GM12878 (cell line): ENCODE results near the gene AAR2. TPM values are rescaled to one million over a fixed set of nuclear protein-coding genes. Genes with fewer than 3 reads are reported as not detected.

ENCODE experiments used
- ATAC-seq: fragments of 200-7000 bp; cut with Tn5 transposase; 3 replicates; pipeline ENCODE4 v1.9.1; 2020; ENCODE audit warnings: mild to moderate bottlenecking, moderate library complexity
- BruUV-seq: library from RNA; stranded (reverse); fragments of 400-500 nt; replicated peaks from 2 replicates; lab custom pipeline; 2021; lab: Mats Ljungman, UMichigan
- CTCF ChIA-PET: fragments of 300-600 bp; sonication (Branson Sonifier 250); formaldehyde crosslinking; extraction: SDS; loops from one replicate; lab custom pipeline; 2021; ENCODE audit warnings: inconsistent platforms; lab: Yijun Ruan, JAX
- POLR2A ChIA-PET: fragments of 350-600 bp; formaldehyde crosslinking; extraction: SDS; loops from one replicate; lab custom pipeline; 2021; ENCODE audit warnings: inconsistent platforms; lab: Charles Lee
- RAD21 ChIA-PET: fragments of 300-600 bp; sonication (Branson Sonifier 250); formaldehyde crosslinking; loops from one replicate; lab custom pipeline; 2023; ENCODE audit warnings: antibody characterized with exemption; ENCODE audit not compliant: unreplicated experiment; lab: Charles Lee
- SMC1A ChIA-PET: fragments of 300-600 bp; sonication (Branson Sonifier 250); formaldehyde crosslinking; loops from one replicate; lab custom pipeline; 2023; ENCODE audit not compliant: unreplicated experiment, uncharacterized antibody; lab: Charles Lee
- DNase-seq: peaks from one replicate; pipeline ENCODE4 v3.0.0-alpha.2; 2011; ENCODE audit warnings: low read depth, low spot score
- FAIRE-seq: peaks from 3 replicates; lab custom pipeline; 2011; peaks lifted over from hg19 to GRCh38; lab: Jason Lieb, UNC
- H2AFZ ChIP-seq: 2 replicates; pipeline ENCODE4 v1.6.0; 2011; ENCODE audit warnings: low read depth, low read length, control low read depth; ENCODE audit not compliant: control insufficient read depth
- H3K27ac ChIP-seq: 2 replicates; pipeline ENCODE4 v1.5.1; 2011; ENCODE audit warnings: control low read depth; ENCODE audit not compliant: control insufficient read depth, insufficient read depth
- H3K27me3 ChIP-seq, 2 experiments: replicated peaks in 1 of 2; 2 replicates each; pipeline versions ENCODE4 v1.6.0 to v1.6.1; 2011; ENCODE audit warnings: low read length in 1 of 2; ENCODE audit not compliant: control insufficient read depth in 2 of 2, insufficient read depth in 2 of 2
- H3K36me3 ChIP-seq, 2 experiments: 2 replicates each; pipeline ENCODE4 v1.5.1; 2011; ENCODE audit warnings: low read length in 1 of 2; ENCODE audit not compliant: control insufficient read depth in 2 of 2, insufficient read depth in 2 of 2
- H3K4me1 ChIP-seq: 2 replicates; pipeline ENCODE4 v1.6.1; 2011; ENCODE audit warnings: mild to moderate bottlenecking, low read length, moderate library complexity, mixed read lengths; ENCODE audit not compliant: control insufficient read depth, insufficient read depth
- H3K4me2 ChIP-seq: 2 replicates; pipeline ENCODE4 v1.6.0; 2011; ENCODE audit warnings: control low read depth; ENCODE audit not compliant: control insufficient read depth, insufficient read depth
- H3K4me3 ChIP-seq: fragments of 200-600 bp; sonication (generic); 2 replicates; pipeline ENCODE4 v1.5.1; 2016
- H3K79me2 ChIP-seq: 2 replicates; pipeline ENCODE4 v1.6.0; 2011; ENCODE audit warnings: low read length; ENCODE audit not compliant: control insufficient read depth, insufficient read depth
- H3K9ac ChIP-seq: 2 replicates; pipeline ENCODE4 v1.8.0; 2011; ENCODE audit warnings: low read length, control low read depth, mixed read lengths; ENCODE audit not compliant: control insufficient read depth, insufficient read depth
- H3K9me3 ChIP-seq: replicated peaks from 3 replicates; pipeline ENCODE4 v1.5.1; 2011; ENCODE audit warnings: mild to moderate bottlenecking, low read length; ENCODE audit not compliant: control insufficient read depth, insufficient read depth
- H4K20me1 ChIP-seq: 2 replicates; pipeline ENCODE4 v1.6.0; 2011; ENCODE audit not compliant: control insufficient read depth, insufficient read depth
- BHLHE40 ChIP-seq, 2 experiments: fragments of 450-650 bp in 1 of 2; IDR thresholded peaks; 2 replicates each; pipeline ENCODE4 v1.6.1; 2011 to 2017; ENCODE audit warnings: low read depth in 2 of 2, borderline replicate concordance in 1 of 2, improper control_type of control experiment in 1 of 2, low read length in 1 of 2, mild to moderate bottlenecking in 1 of 2
- BRCA1 ChIP-seq: IDR thresholded peaks from 2 replicates; pipeline ENCODE4 v1.6.1; 2011; ENCODE audit warnings: low read depth, low read length, improper control_type of control experiment
- CHD2 ChIP-seq: IDR thresholded peaks from 2 replicates; pipeline ENCODE4 v1.6.1; 2011; ENCODE audit warnings: low read depth, low read length, improper control_type of control experiment, borderline replicate concordance
- EGR1 ChIP-seq, 2 experiments: IDR thresholded peaks; 1 replicate in 1 of 2; 2 replicates in 1 of 2; pipeline ENCODE4 v1.6.1; 2011 to 2012; ENCODE audit warnings: low read depth in 2 of 2, low read length in 2 of 2, borderline replicate concordance in 1 of 2, mild to moderate bottlenecking in 1 of 2, moderate library complexity in 1 of 2
- IRF4 ChIP-seq: IDR thresholded peaks from 2 replicates; pipeline ENCODE4 v1.6.1; 2011; ENCODE audit warnings: low read depth, low read length
- JUNB ChIP-seq: IDR thresholded peaks from 2 replicates; pipeline ENCODE4 v1.6.1; 2016; ENCODE audit warnings: antibody characterized with exemption, mild to moderate bottlenecking
- NRF1 ChIP-seq: conservative IDR thresholded peaks from 2 replicates; pipeline ENCODE4 v1.6.1; 2011; ENCODE audit warnings: mild to moderate bottlenecking, low read depth, low read length, improper control_type of control experiment
- POLR2A ChIP-seq: IDR thresholded peaks from 2 replicates; pipeline ENCODE4 v1.6.1; 2011; ENCODE audit warnings: low read depth, mild to moderate bottlenecking, low read length
- POLR2AphosphoS2 ChIP-seq: IDR thresholded peaks from 2 replicates; pipeline ENCODE4 v1.6.1; 2011; ENCODE audit warnings: low read depth, mild to moderate bottlenecking, low read length, improper control_type of control experiment, moderate library complexity
- RAD21 ChIP-seq: IDR thresholded peaks from 2 replicates; pipeline ENCODE4 v1.6.1; 2011; ENCODE audit warnings: mild to moderate bottlenecking, low read depth, low read length, moderate library complexity; ENCODE audit not compliant: insufficient read depth
- SMAD5 ChIP-seq: IDR thresholded peaks from 2 replicates; pipeline ENCODE4 v1.6.1; 2016; ENCODE audit warnings: antibody characterized with exemption, low read depth
- STAT1 ChIP-seq: fragments of 450-650 bp; conservative IDR thresholded peaks from 2 replicates; pipeline ENCODE4 v1.6.1; 2014; ENCODE audit warnings: antibody characterized with exemption, mild to moderate bottlenecking
- WGBS: methylation state at CpG from one replicate; pipeline ENCODE4 v1.1.6; 2016; ENCODE audit warnings: low lambda C conversion rate; ENCODE audit not compliant: insufficient replicate concordance, insufficient coverage; ENCODE audit errors: missing lambda C conversion rate; 5-methylcytosine and 5-hydroxymethylcytosine counted together
- in situ Hi-C: fragments of 300-500 bp; cut with MboI; formaldehyde crosslinking; loops from 9 replicates; pipeline ENCODE4 v1.14.3; 2018; ENCODE audit warnings: mixed read lengths
- intact Hi-C: fragments of 100-400 bp; cut with micrococcal nuclease; formaldehyde crosslinking; loops from one replicate; pipeline ENCODE4 v1.14.2; 2022; ENCODE audit not compliant: unreplicated experiment
- polyA plus RNA-seq, 11 experiments: library from polyadenylated mRNA; depleted of rRNA in 4 of 11; unstranded in 6 of 11; stranded (reverse) in 5 of 11; fragments of >200 nt; fragmentation: Nextera tagmentation in 4 of 11; fragmentation: Illumina TruSeq in 1 of 11; extraction: Ambion mirVana in 4 of 11; extraction: Trizol in 1 of 11; gene quantifications; 1 replicate in 1 of 11; 2 replicates in 10 of 11; pipeline versions ENCODE4 v1.2.1 to v1.2.3, GENCODE V29; 2011 to 2016; ENCODE audit warnings: inconsistent platforms in 2 of 11, missing spikeins in 2 of 11, low read depth in 1 of 11
- total RNA-seq, 4 experiments: library from RNA; depleted of rRNA in 3 of 4; stranded (reverse); fragments of >200 nt in 3 of 4; fragmentation: Illumina TruSeq in 1 of 4; extraction: Trizol in 1 of 4; gene quantifications; 2 replicates each; pipeline versions ENCODE4 v1.2.1 to v1.2.3, GENCODE V29; 2013 to 2021
- TF ChIP-seq, protein P1 (sequence below): fragments of 450-650 bp; IDR thresholded peaks from 2 replicates; pipeline ENCODE4 v1.6.1; 2017; ENCODE audit warnings: antibody characterized with exemption, mild to moderate bottlenecking, moderate library complexity
- TF ChIP-seq, protein P2 (sequence below): fragments of 450-650 bp; IDR thresholded peaks from 2 replicates; pipeline ENCODE4 v1.6.1; 2018; ENCODE audit warnings: mild to moderate bottlenecking, low read depth, moderate library complexity; ENCODE audit not compliant: partially characterized antibody

Gene AAR2
- total and polyA plus RNA-seq, 10 of the 15 experiments (the other 5 are each of a cell fraction or from before 2014, with no cell fraction given): 6.5 to 41.7 (median 30.3) TPM

DNA sequence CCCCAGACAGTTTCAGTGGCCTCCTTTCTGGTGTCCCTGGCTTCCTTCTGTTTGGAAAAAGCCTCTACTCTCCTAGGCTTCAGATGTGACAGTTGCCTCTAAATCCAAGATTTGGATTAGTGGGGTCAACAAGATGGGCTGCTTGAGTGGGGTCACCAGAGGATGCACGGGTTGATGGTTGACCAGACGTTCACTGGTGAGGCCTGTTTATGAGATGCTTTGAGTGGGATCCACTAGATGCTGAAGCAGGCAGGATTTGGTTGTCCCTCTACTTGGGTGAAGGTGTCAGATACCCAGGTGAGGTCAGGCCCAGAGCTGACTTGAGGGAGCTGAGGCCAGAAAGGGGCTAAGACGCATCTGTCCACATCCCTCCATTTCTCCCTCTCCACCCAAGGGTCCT lies 61.8 kb downstream of the AAR2 start:
- no peak for DNase-seq
- in situ Hi-C loops: no loop called here
- FAIRE-seq: no peak
- BruUV-seq: no TSS peak
- Histone ChIP-seq H3K27ac (no peak overlapping the region), H3K9ac (no peak overlapping the region), H3K79me2 (no peaks in the 10 kb centered on the region), H3K4me3 (no peak overlapping the region), H4K20me1 (no peaks in the 10 kb centered on the region), H3K36me3 (no peaks in the 10 kb centered on the region), H3K4me2 (no peak overlapping the region), H2AFZ (no peak overlapping the region), H3K27me3 (peaks cover 0 to 3% of the 10 kb centered on the region in 2 experiments; a peak in 2 of 4 replicates), H3K4me1 (no peaks in the 10 kb centered on the region), H3K9me3 (no peaks in the 10 kb centered on the region)
- CTCF ChIA-PET: no interaction called here
- RAD21 ChIA-PET: no interaction called here
- ATAC-seq: no peak
- TF ChIP-seq POLR2A (no peak), SMAD5 (no peak), POLR2AphosphoS2 (no peak), JUNB (no peak), CHD2 (no peak), BHLHE40 (IDR thresholded peaks at IDR 0.05; ENCODE audit: borderline replicate concordance in 1 of 2, low read depth in 2 of 2, low read length in 1 of 2) (no peak), NRF1 (no peak), IRF4 (no peak), STAT1 (no peak), RAD21 (no peak), EGR1 (IDR thresholded peaks at IDR 0.05; ENCODE audit: borderline replicate concordance in 1 of 2, low read depth in 2 of 2, low read length in 2 of 2) (no peak), BRCA1 (no peak)
- TF ChIP-seq, protein P1, sequence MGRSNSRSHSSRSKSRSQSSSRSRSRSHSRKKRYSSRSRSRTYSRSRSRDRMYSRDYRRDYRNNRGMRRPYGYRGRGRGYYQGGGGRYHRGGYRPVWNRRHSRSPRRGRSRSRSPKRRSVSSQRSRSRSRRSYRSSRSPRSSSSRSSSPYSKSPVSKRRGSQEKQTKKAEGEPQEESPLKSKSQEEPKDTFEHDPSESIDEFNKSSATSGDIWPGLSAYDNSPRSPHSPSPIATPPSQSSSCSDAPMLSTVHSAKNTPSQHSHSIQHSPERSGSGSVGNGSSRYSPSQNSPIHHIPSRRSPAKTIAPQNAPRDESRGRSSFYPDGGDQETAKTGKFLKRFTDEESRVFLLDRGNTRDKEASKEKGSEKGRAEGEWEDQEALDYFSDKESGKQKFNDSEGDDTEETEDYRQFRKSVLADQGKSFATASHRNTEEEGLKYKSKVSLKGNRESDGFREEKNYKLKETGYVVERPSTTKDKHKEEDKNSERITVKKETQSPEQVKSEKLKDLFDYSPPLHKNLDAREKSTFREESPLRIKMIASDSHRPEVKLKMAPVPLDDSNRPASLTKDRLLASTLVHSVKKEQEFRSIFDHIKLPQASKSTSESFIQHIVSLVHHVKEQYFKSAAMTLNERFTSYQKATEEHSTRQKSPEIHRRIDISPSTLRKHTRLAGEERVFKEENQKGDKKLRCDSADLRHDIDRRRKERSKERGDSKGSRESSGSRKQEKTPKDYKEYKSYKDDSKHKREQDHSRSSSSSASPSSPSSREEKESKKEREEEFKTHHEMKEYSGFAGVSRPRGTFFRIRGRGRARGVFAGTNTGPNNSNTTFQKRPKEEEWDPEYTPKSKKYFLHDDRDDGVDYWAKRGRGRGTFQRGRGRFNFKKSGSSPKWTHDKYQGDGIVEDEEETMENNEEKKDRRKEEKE: no peak
- TF ChIP-seq, protein P2, sequence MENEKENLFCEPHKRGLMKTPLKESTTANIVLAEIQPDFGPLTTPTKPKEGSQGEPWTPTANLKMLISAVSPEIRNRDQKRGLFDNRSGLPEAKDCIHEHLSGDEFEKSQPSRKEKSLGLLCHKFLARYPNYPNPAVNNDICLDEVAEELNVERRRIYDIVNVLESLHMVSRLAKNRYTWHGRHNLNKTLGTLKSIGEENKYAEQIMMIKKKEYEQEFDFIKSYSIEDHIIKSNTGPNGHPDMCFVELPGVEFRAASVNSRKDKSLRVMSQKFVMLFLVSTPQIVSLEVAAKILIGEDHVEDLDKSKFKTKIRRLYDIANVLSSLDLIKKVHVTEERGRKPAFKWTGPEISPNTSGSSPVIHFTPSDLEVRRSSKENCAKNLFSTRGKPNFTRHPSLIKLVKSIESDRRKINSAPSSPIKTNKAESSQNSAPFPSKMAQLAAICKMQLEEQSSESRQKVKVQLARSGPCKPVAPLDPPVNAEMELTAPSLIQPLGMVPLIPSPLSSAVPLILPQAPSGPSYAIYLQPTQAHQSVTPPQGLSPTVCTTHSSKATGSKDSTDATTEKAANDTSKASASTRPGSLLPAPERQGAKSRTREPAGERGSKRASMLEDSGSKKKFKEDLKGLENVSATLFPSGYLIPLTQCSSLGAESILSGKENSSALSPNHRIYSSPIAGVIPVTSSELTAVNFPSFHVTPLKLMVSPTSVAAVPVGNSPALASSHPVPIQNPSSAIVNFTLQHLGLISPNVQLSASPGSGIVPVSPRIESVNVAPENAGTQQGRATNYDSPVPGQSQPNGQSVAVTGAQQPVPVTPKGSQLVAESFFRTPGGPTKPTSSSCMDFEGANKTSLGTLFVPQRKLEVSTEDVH: no peak
- SMC1A ChIA-PET: no interaction called here
- 0% methylated on average over 2 of the region's 3 CpGs for WGBS
- POLR2A ChIA-PET: no interaction called here
- intact Hi-C loops: no loop called here
